Endothelial cell of umbilical vein (primary cell): ENCODE data around the gene USF2. TPM values are rescaled to one million over a fixed set of nuclear protein-coding genes. Genes with fewer than 3 reads are reported as not detected.

Source experiments
- BruUV-seq: library from RNA; stranded (reverse); fragments of 400-500 nt; replicated peaks from 2 replicates; lab custom pipeline; 2021; lab: Mats Ljungman, UMichigan
- CTCF ChIA-PET: fragments of 300-600, 350-600 bp; sonication (Branson Sonifier 250); formaldehyde crosslinking; loops from one replicate; lab custom pipeline; 2021; ENCODE audit warnings: antibody characterized with exemption, inconsistent platforms; lab: Charles Lee
- POLR2A ChIA-PET: fragments of 300-600, 350-600 bp; sonication (Branson Sonifier 250); formaldehyde crosslinking; loops from one replicate; lab custom pipeline; 2021; ENCODE audit warnings: antibody characterized with exemption, inconsistent platforms; lab: Charles Lee
- DNase-seq: peaks from one replicate; pipeline ENCODE4 v3.0.0-alpha.2; 2011; ENCODE audit warnings: low read depth, low spot score
- FAIRE-seq: peaks from 2 replicates; lab custom pipeline; 2011; peaks lifted over from hg19 to GRCh38; lab: Jason Lieb, UNC
- H2AFZ ChIP-seq: 2 replicates; pipeline ENCODE4 v1.6.0; 2012; ENCODE audit warnings: low read depth, low read length, control low read depth, inconsistent platforms
- H3K27ac ChIP-seq: 2 replicates; pipeline ENCODE4 v1.5.1; 2011; ENCODE audit warnings: low read depth, mild to moderate bottlenecking, control low read depth, low read length, moderate library complexity; ENCODE audit not compliant: insufficient read depth
- H3K27me3 ChIP-seq, 2 experiments: 2 replicates each; pipeline versions ENCODE4 v1.6.0 to v1.6.1; 2011; ENCODE audit warnings: low read length in 2 of 2, mixed read lengths in 1 of 2; ENCODE audit not compliant: control insufficient read depth in 2 of 2, insufficient read depth in 2 of 2
- H3K36me3 ChIP-seq, 2 experiments: 2 replicates in 1 of 2; 3 replicates in 1 of 2; pipeline ENCODE4 v1.5.1; 2011; ENCODE audit warnings: low read length in 2 of 2, mild to moderate bottlenecking in 1 of 2, moderate library complexity in 1 of 2; ENCODE audit not compliant: control insufficient read depth in 2 of 2, insufficient read depth in 2 of 2; ENCODE audit errors: extremely low read depth in 1 of 2
- H3K4me1 ChIP-seq: 3 replicates; pipeline ENCODE4 v1.5.1; 2011; ENCODE audit warnings: mild to moderate bottlenecking, low read length; ENCODE audit not compliant: control insufficient read depth, insufficient read depth; ENCODE audit errors: extremely low read depth
- H3K4me2 ChIP-seq: 2 replicates; pipeline ENCODE4 v1.6.1; 2011; ENCODE audit warnings: low read length, control low read depth, mixed read lengths; ENCODE audit not compliant: insufficient read depth
- H3K4me3 ChIP-seq, 3 experiments: fragments of 200-600 bp in 1 of 3; sonication (generic), shearing (Covaris generic) in 1 of 3; replicated peaks in 1 of 3; 2 replicates each; pipeline ENCODE4 v1.5.1; 2011 to 2016; ENCODE audit warnings: control low read depth in 3 of 3, low read length in 3 of 3, mild to moderate bottlenecking in 2 of 3, inconsistent platforms in 1 of 3, low read depth in 1 of 3, moderate library complexity in 1 of 3; ENCODE audit not compliant: insufficient read depth in 1 of 3
- H3K79me2 ChIP-seq: 2 replicates; pipeline ENCODE4 v1.6.0; 2012; ENCODE audit warnings: low read length, inconsistent platforms; ENCODE audit not compliant: control insufficient read depth, insufficient read depth
- H3K9ac ChIP-seq: replicated peaks from 2 replicates; pipeline ENCODE3; 2011; ENCODE audit warnings: low read length, control low read depth; ENCODE audit not compliant: insufficient read depth; ENCODE audit errors: extremely low read depth
- H3K9me1 ChIP-seq: replicated peaks from 3 replicates; pipeline ENCODE4 v1.6.0; 2011; ENCODE audit warnings: mild to moderate bottlenecking, low read length; ENCODE audit not compliant: control insufficient read depth, insufficient read depth; ENCODE audit errors: extremely low read depth
- H3K9me3 ChIP-seq: replicated peaks from 2 replicates; pipeline ENCODE4 v1.5.1; 2012; ENCODE audit warnings: low read length, inconsistent platforms; ENCODE audit not compliant: control insufficient read depth, insufficient read depth
- H4K20me1 ChIP-seq: replicated peaks from 2 replicates; pipeline ENCODE3; 2011; ENCODE audit warnings: mild to moderate bottlenecking, low read length; ENCODE audit not compliant: control insufficient read depth, insufficient read depth; ENCODE audit errors: extremely low read depth
- EZH2 ChIP-seq: IDR thresholded peaks from 2 replicates; pipeline ENCODE4 v1.6.1; 2012; ENCODE audit warnings: borderline replicate concordance, low read depth, mild to moderate bottlenecking, moderate library complexity, low read length, inconsistent platforms; ENCODE audit not compliant: severe bottlenecking
- FOS ChIP-seq: IDR thresholded peaks from 2 replicates; pipeline ENCODE4 v1.6.1; 2011; ENCODE audit warnings: mild to moderate bottlenecking, low read length, moderate library complexity, borderline replicate concordance; ENCODE audit not compliant: insufficient read depth
- GATA2 ChIP-seq: IDR thresholded peaks from 2 replicates; pipeline ENCODE4 v1.7.0; 2011; ENCODE audit warnings: low read depth, mild to moderate bottlenecking, moderate library complexity, mixed read lengths, low read length; ENCODE audit not compliant: insufficient read length, insufficient read depth
- JUN ChIP-seq: IDR thresholded peaks from 2 replicates; pipeline ENCODE4 v1.6.1; 2011; ENCODE audit warnings: borderline replicate concordance, low read depth; ENCODE audit not compliant: insufficient read length, insufficient read depth
- MYC ChIP-seq: IDR thresholded peaks from one replicate; pipeline ENCODE4 v1.6.1; 2011; ENCODE audit warnings: mild to moderate bottlenecking, low read depth, low read length
- POLR2A ChIP-seq: IDR thresholded peaks from 2 replicates; pipeline ENCODE4 v1.6.1; 2012; ENCODE audit warnings: low read depth, mild to moderate bottlenecking, control low read depth, low read length
- POLR2AphosphoS5 ChIP-seq: IDR thresholded peaks from 2 replicates; pipeline ENCODE4 v1.6.1; 2012; ENCODE audit warnings: low read depth, mild to moderate bottlenecking, control low read depth, low read length, moderate library complexity; ENCODE audit not compliant: insufficient read depth
- dilution Hi-C: fragments of 300-500 bp; cut with MboI; formaldehyde crosslinking; loops from one replicate; pipeline ENCODE4 v1.15.0; 2019; ENCODE audit warnings: low sequenced_read_pairs; ENCODE audit not compliant: extremely low pct_ligation_motif_present
- intact Hi-C: fragments of 100-400 bp; cut with micrococcal nuclease; formaldehyde crosslinking; loops from one replicate; pipeline ENCODE4 v1.10.0; 2022
- polyA plus RNA-seq, 4 experiments: library from polyadenylated mRNA; depleted of rRNA in 3 of 4; stranded (reverse) in 3 of 4; unstranded in 1 of 4; fragments of >200 nt; gene quantifications; 2 replicates each; pipeline versions ENCODE4 v1.2.1 to v1.2.3, GENCODE V29; 2011 to 2012; ENCODE audit warnings: missing spikeins in 1 of 4
- total RNA-seq: library from RNA; stranded (reverse); gene quantifications from 2 replicates; pipeline ENCODE4 v1.2.3, GENCODE V29; 2021
- TF ChIP-seq, protein P1 (sequence below), 2 donors: IDR thresholded peaks; 1 replicate in 1 of 2; 2 replicates in 1 of 2; pipeline ENCODE4 v1.5.1; 2011; ENCODE audit warnings: low read length in 2 of 2, mild to moderate bottlenecking in 2 of 2, moderate library complexity in 2 of 2, control low read depth in 1 of 2, inconsistent platforms in 1 of 2, low read depth in 1 of 2; ENCODE audit not compliant: insufficient read depth in 1 of 2; ENCODE audit errors: extremely low read depth in 1 of 2

Gene USF2
- total and polyA plus RNA-seq, 2 donors (not counting 3 experiments of a cell fraction or from before 2014, with no cell fraction given), result 75.0 to 76.8 TPM

DNA sequence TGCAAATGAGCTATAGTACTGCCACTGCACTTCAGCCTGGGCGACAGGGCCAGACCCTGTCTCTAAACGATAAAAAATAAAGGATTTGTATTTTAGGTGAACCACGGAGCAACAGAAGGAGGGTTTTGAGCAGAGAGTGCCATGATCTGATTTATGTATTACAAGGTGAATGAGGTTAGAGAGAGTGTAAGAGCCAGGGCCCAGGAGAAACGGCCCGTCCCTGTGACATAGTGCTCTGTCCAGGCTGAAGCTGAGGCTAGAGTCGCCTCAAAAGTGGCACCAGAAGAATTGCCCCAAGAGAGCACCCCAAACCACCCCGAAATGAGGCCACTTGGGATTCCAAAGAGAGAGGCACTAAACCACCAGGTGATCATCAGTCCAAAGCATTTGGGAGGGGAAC is 40.1 kb downstream of the USF2 start:
- no TSS peak for BruUV-seq
- CTCF ChIA-PET, result no interaction called here

More for the DNA sequence above, 40.1 kb downstream of the USF2 start:
- H3K9ac ChIP-seq, result no peak overlapping the region
- H3K9me3 ChIP-seq, result no peaks in the 10 kb centered on the region
- POLR2A ChIA-PET, result no interaction called here
- no peak overlapping the region for H3K27ac ChIP-seq
- no peak overlapping the region for H3K4me3 ChIP-seq
- no peaks in the 10 kb centered on the region for H3K79me2 ChIP-seq
- no peaks in the 10 kb centered on the region for H3K36me3 ChIP-seq
- no peak overlapping the region for H2AFZ ChIP-seq
- no peaks in the 10 kb centered on the region for H4K20me1 ChIP-seq
- TF ChIP-seq GATA2, result no peak
- TF ChIP-seq FOS, result no peak
- TF ChIP-seq, protein P1, sequence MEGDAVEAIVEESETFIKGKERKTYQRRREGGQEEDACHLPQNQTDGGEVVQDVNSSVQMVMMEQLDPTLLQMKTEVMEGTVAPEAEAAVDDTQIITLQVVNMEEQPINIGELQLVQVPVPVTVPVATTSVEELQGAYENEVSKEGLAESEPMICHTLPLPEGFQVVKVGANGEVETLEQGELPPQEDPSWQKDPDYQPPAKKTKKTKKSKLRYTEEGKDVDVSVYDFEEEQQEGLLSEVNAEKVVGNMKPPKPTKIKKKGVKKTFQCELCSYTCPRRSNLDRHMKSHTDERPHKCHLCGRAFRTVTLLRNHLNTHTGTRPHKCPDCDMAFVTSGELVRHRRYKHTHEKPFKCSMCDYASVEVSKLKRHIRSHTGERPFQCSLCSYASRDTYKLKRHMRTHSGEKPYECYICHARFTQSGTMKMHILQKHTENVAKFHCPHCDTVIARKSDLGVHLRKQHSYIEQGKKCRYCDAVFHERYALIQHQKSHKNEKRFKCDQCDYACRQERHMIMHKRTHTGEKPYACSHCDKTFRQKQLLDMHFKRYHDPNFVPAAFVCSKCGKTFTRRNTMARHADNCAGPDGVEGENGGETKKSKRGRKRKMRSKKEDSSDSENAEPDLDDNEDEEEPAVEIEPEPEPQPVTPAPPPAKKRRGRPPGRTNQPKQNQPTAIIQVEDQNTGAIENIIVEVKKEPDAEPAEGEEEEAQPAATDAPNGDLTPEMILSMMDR (IDR thresholded peaks at IDR 0.05; ENCODE audit: extremely low read depth in 1 of 2, insufficient read depth in 1 of 2, low read depth in 1 of 2, low read length in 2 of 2), result no peak
- TF ChIP-seq EZH2, result no peak
- TF ChIP-seq POLR2AphosphoS5, result no peak
- TF ChIP-seq POLR2A, result no peak
- TF ChIP-seq JUN, result no peak
- TF ChIP-seq MYC, result no peak
- H3K9me1 ChIP-seq, result no peaks in the 10 kb centered on the region
- dilution Hi-C loops (no loop called here), intact Hi-C loops (no loop called here)
- DNase-seq (no peak), FAIRE-seq (no peak)
- H3K4me2 ChIP-seq, result no peak overlapping the region
- H3K27me3 ChIP-seq, result no peaks in the 10 kb centered on the region
- H3K4me1 ChIP-seq, result no peaks in the 10 kb centered on the region
